Right lobe of liver (tissue), 6 donors: Measurements from ENCODE around the gene COPG2. TPM values are rescaled to one million over a fixed set of nuclear protein-coding genes. Genes with fewer than 3 reads are reported as not detected.

ENCODE experiments used
- ATAC-seq, 4 donors: fragments of 200-7000 bp; cut with Tn5 transposase; one replicate each; pipeline ENCODE4 v1.9.1; 2020; ENCODE audit warnings: mild to moderate bottlenecking in 4 of 4, moderate library complexity in 4 of 4
- DNase-seq, 3 donors: peaks; one replicate each; pipeline ENCODE4 v3.0.0-alpha.2; 2020
- H3K27ac ChIP-seq, 3 donors: fragments of 200-600 bp; one replicate each; pipeline ENCODE4 v1.8.0; 2022
- H3K27me3 ChIP-seq, 2 donors: fragments of 200-600 bp; one replicate each; pipeline ENCODE4 v1.8.0; 2022
- H3K36me3 ChIP-seq, 4 donors: fragments of 200-600 bp; sonication (generic) in 1 of 4; one replicate each; pipeline versions ENCODE4 v1.5.1 to v1.8.0; 2017 to 2022; ENCODE audit warnings: control low read depth in 1 of 4
- H3K4me1 ChIP-seq, 4 donors: fragments of 200-600 bp; sonication (generic) in 1 of 4; one replicate each; pipeline versions ENCODE4 v1.5.1 to v1.8.0; 2017 to 2022; ENCODE audit warnings: control low read depth in 1 of 4
- H3K4me3 ChIP-seq, 3 donors: fragments of 200-600 bp; one replicate each; pipeline ENCODE4 v1.8.0; 2022
- H3K9me3 ChIP-seq, 4 donors: fragments of 200-600 bp; sonication (generic) in 1 of 4; one replicate each; pipeline versions ENCODE4 v1.5.1 to v1.8.0; 2017 to 2022; ENCODE audit warnings: control low read depth in 1 of 4
- CTCF ChIP-seq, 4 donors: fragments of 200-600 bp in 3 of 4; fragments of 450-650 bp in 1 of 4; IDR thresholded peaks; one replicate each; pipeline versions ENCODE4 v1.5.1 to v1.8.0; 2016 to 2022; ENCODE audit warnings: antibody characterized with exemption in 4 of 4, mild to moderate bottlenecking in 2 of 4
- POLR2A ChIP-seq: fragments of 450-650 bp; IDR thresholded peaks from one replicate; pipeline ENCODE4 v1.6.1; 2017; ENCODE audit warnings: antibody characterized with exemption, mild to moderate bottlenecking
- WGBS: methylation state at CpG from one replicate; pipeline ENCODE4 v1.1.6; 2018; ENCODE audit warnings: low coverage, low lambda C conversion rate; ENCODE audit not compliant: insufficient coverage; ENCODE audit errors: missing lambda C conversion rate; 5-methylcytosine and 5-hydroxymethylcytosine counted together
- intact Hi-C, 2 donors: fragments of 100-400 bp; cut with DNase I; formaldehyde crosslinking; loops; one replicate each; pipeline versions ENCODE4 v1.11.2 to v1.14.1; 2022
- total RNA-seq, 6 experiments: library from RNA; depleted of rRNA in 2 of 6; stranded (reverse); fragments of >200 nt in 2 of 6; fragmentation: NEBNext Ultra II Directional in 3 of 6; extraction: Animal tissue kit (Norgen Biotek cat#: 25700) in 3 of 6; gene quantifications; one replicate each; pipeline versions ENCODE4 v1.1.0 to v1.2.4, GENCODE V29; 2016 to 2023
- donor health status: DM: no; HTN: yes; CAD: no.
- donor health status: DM: no; HTN: no; CAD: no.
- donor health status: DM: no; HTN: no; CAD: no.
- donor health status: DM: no; HTN: yes; CAD: no.
- donor health status: DM: no; HTN: yes; CAD: no.

COPG2 gene
- total RNA-seq, 6 experiments from 2014 or later = 6.5 to 8.9 (median 8.4) TPM

- no peaks in the 10 kb centered on the region for H3K27me3 ChIP-seq
- H3K9me3 ChIP-seq = peaks cover 0 to 4% (median 0%) of the 10 kb centered on the region in 4 donors
- no peak overlapping the region for H3K4me3 ChIP-seq
- no peaks in the 10 kb centered on the region for H3K4me1 ChIP-seq
- intact Hi-C loops = no loop called here
- H3K36me3 ChIP-seq = no peaks in the 10 kb centered on the region
- H3K27ac ChIP-seq = no peak overlapping the region
- no peak for DNase-seq
- TF ChIP-seq POLR2A = no peak
- TF ChIP-seq CTCF (IDR thresholded peaks at IDR 0.05) = no peak
- no peak for ATAC-seq
- WGBS = 13% methylated on average over 1 of the region's 1 CpG
Observed at GRCh38 chr7:130703851-130704250, 35.3 kb upstream of the COPG2 start.

- Histone ChIP-seq H3K4me3 (no peak overlapping the region), H3K4me1 (no peaks in the 10 kb centered on the region), H3K9me3 (peaks cover 0 to 4% (median 0%) of the 10 kb centered on the region in 4 donors), H3K27me3 (no peaks in the 10 kb centered on the region), H3K27ac (no peak overlapping the region), H3K36me3 (no peaks in the 10 kb centered on the region)
- DNase-seq (no peak), ATAC-seq (no peak)
- no peak for TF ChIP-seq CTCF (IDR thresholded peaks at IDR 0.05)
- no peak for TF ChIP-seq POLR2A
- 46% methylated on average over 2 of the region's 2 CpGs for WGBS
- intact Hi-C loops = no loop called here
Observed at GRCh38 chr7:130701650-130702049, 33.1 kb upstream of the COPG2 start.

- intact Hi-C loops = no loop called here
- H3K9me3 ChIP-seq = no peaks in the 10 kb centered on the region
- H3K27me3 ChIP-seq = no peaks in the 10 kb centered on the region
- ATAC-seq (no peak), DNase-seq (no peak)
- no peak overlapping the region for H3K27ac ChIP-seq
- no peaks in the 10 kb centered on the region for H3K4me1 ChIP-seq
- no peaks in the 10 kb centered on the region for H3K36me3 ChIP-seq
- H3K4me3 ChIP-seq = no peak overlapping the region
- TF ChIP-seq CTCF (IDR thresholded peaks at IDR 0.05) (no peak), POLR2A (no peak)
- WGBS = 94% methylated on average over 1 of the region's 1 CpG
Observed at GRCh38 chr7:130700760-130701159, 32.2 kb upstream of the COPG2 start.

- H3K36me3 ChIP-seq = no peaks in the 10 kb centered on the region
- H3K9me3 ChIP-seq = no peaks in the 10 kb centered on the region
- WGBS = 34% methylated on average over 4 of the region's 4 CpGs
- intact Hi-C loops = no loop called here
- H3K4me3 ChIP-seq = no peak overlapping the region
- H3K4me1 ChIP-seq = no peaks in the 10 kb centered on the region
- no peaks in the 10 kb centered on the region for H3K27me3 ChIP-seq
- no peak for TF ChIP-seq CTCF (IDR thresholded peaks at IDR 0.05)
- no peak for TF ChIP-seq POLR2A
- ATAC-seq = no peak
- no peak for DNase-seq
- H3K27ac ChIP-seq = no peak overlapping the region
Observed at GRCh38 chr7:130699686-130700085, 31.1 kb upstream of the COPG2 start.

- Histone ChIP-seq H3K27ac (no peak overlapping the region), H3K36me3 (no peaks in the 10 kb centered on the region), H3K4me1 (no peaks in the 10 kb centered on the region), H3K27me3 (no peaks in the 10 kb centered on the region), H3K4me3 (no peak overlapping the region), H3K9me3 (no peaks in the 10 kb centered on the region)
- DNase-seq = no peak
- intact Hi-C loops = no loop called here
- no peak for ATAC-seq
- TF ChIP-seq POLR2A = no peak
- TF ChIP-seq CTCF (IDR thresholded peaks at IDR 0.05) = no peak
- WGBS = 61% methylated on average over 2 of the region's 2 CpGs
Observed at GRCh38 chr7:130697820-130698219, 29.3 kb upstream of the COPG2 start.
